GM23248 (cell line): ENCODE results near the gene TCF4. TPM values are rescaled to one million over a fixed set of nuclear protein-coding genes. Genes with fewer than 3 reads are reported as not detected.

Experiments
- DNase-seq: peaks from one replicate; pipeline ENCODE4 v3.0.0-alpha.2; 2015
- H2AFZ ChIP-seq: fragments of 200-600 bp; sonication (generic); 2 replicates; pipeline ENCODE4 v1.6.1; 2016; ENCODE audit warnings: antibody characterized with exemption
- H3F3A ChIP-seq: fragments of 200-600 bp; sonication (generic); 2 replicates; pipeline ENCODE4 v1.6.1; 2016; ENCODE audit warnings: mild to moderate bottlenecking, antibody characterized with exemption, mixed run types; ENCODE audit not compliant: insufficient read depth
- H3K27ac ChIP-seq: fragments of 200-600 bp; sonication (generic); 2 replicates; pipeline ENCODE4 v1.5.1; 2016; ENCODE audit warnings: mild to moderate bottlenecking
- H3K27me3 ChIP-seq: fragments of 200-600 bp; sonication (generic); replicated peaks from 2 replicates; pipeline ENCODE4 v1.6.1; 2016; ENCODE audit warnings: mild to moderate bottlenecking; ENCODE audit not compliant: insufficient read depth
- H3K36me3 ChIP-seq: fragments of 200-600 bp; sonication (generic); 2 replicates; pipeline ENCODE4 v1.6.1; 2016; ENCODE audit warnings: low read depth, mild to moderate bottlenecking
- H3K4me1 ChIP-seq: fragments of 200-600 bp; sonication (generic); 2 replicates; pipeline ENCODE4 v1.6.1; 2016; ENCODE audit warnings: mild to moderate bottlenecking; ENCODE audit not compliant: insufficient read depth
- H3K4me2 ChIP-seq: fragments of 200-600 bp; sonication (generic); one replicate; pipeline ENCODE4 v1.6.1; 2016; ENCODE audit warnings: mild to moderate bottlenecking; ENCODE audit not compliant: unreplicated experiment
- H3K4me3 ChIP-seq: fragments of 200-600 bp; sonication (generic); 2 replicates; pipeline ENCODE4 v1.5.1; 2016; ENCODE audit warnings: mild to moderate bottlenecking
- H3K79me2 ChIP-seq: fragments of 200-600 bp; sonication (generic); 2 replicates; pipeline ENCODE4 v1.6.1; 2016; ENCODE audit warnings: mild to moderate bottlenecking; ENCODE audit not compliant: insufficient read depth
- H3K9ac ChIP-seq: fragments of 200-600 bp; sonication (generic); 2 replicates; pipeline ENCODE4 v1.6.1; 2016; ENCODE audit warnings: mild to moderate bottlenecking
- H3K9me2 ChIP-seq: fragments of 200-600 bp; sonication (generic); 2 replicates; pipeline ENCODE4 v1.6.1; 2016; ENCODE audit warnings: mixed run types, mild to moderate bottlenecking, moderate library complexity; ENCODE audit not compliant: insufficient read depth
- H3K9me3 ChIP-seq: fragments of 200-600 bp; sonication (generic); one replicate; pipeline ENCODE4 v1.6.1; 2017; ENCODE audit warnings: low read depth
- H4K20me1 ChIP-seq: fragments of 200-600 bp; sonication (generic); 2 replicates; pipeline ENCODE4 v1.6.0; 2016; ENCODE audit not compliant: insufficient read depth
- EZH2 ChIP-seq: fragments of 200-600 bp; sonication (generic); IDR thresholded peaks from 2 replicates; pipeline ENCODE4 v1.6.1; 2018; ENCODE audit warnings: antibody characterized with exemption, mild to moderate bottlenecking; ENCODE audit not compliant: insufficient read depth, poor library complexity, severe bottlenecking
- EZH2phosphoT487 ChIP-seq: fragments of 200-600 bp; sonication (generic); IDR thresholded peaks from 2 replicates; pipeline ENCODE4 v1.6.1; 2018; ENCODE audit warnings: antibody characterized with exemption, moderate library complexity, mild to moderate bottlenecking, low read depth; ENCODE audit not compliant: insufficient read depth
- WGBS, 2 experiments: methylation state at CpG; one replicate each; pipeline ENCODE4 v1.1.6; 2015 to 2017; ENCODE audit warnings: low lambda C conversion rate in 2 of 2, low coverage in 1 of 2; ENCODE audit errors: missing lambda C conversion rate in 2 of 2; 5-methylcytosine and 5-hydroxymethylcytosine counted together
- in situ Hi-C: fragments of 300-500 bp; cut with MboI; formaldehyde crosslinking; loops from 2 replicates; pipeline ENCODE4 v1.15.0; 2020
- polyA plus RNA-seq: library from polyadenylated mRNA; unstranded; fragments of >200 nt; fragmentation: Nextera tagmentation; extraction: Ambion mirVana; gene quantifications from 2 replicates; pipeline ENCODE4 v1.2.1, GENCODE V29; 2016
- total RNA-seq: library from RNA; depleted of rRNA; stranded (reverse); fragments of >200 nt; shearing (Covaris generic); gene quantifications from 2 replicates; pipeline ENCODE4 v1.2.3, GENCODE V29; 2014

The TCF4 gene
- total and polyA plus RNA-seq, 2 experiments from 2014 or later: 54.5 to 59.3 TPM

DNA sequence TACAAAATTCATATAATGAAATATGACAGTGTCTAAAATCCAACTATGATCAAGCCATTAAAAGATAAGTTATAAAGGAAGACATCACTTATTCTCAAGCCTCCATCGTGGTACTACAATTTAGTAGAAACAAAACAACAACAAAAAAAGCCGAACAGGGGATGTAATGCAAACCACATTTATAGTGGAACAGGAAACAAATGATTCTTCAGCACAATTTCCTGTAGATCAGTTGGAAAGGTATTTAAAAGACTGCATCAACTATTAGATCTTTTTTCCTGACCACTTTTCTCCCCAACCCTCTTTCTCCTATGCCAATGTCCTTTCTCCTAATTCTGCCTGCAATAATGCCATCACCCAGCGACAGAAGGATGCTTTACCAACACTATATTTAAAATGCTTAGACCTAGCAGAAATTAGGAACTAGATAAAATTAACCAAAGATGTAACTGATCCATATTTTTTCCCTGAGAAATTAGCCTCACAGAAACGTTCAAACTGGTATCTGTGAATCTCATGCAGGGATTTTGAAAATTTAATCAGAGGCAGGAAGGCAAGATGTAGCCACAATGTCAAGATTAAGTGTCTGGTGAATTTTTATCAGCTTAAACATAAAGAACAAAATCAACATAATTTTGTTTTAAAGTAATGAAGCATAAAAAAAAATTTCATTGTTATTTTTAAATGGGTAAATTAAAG is 271.4 kb downstream of the TCF4 start:
- Histone ChIP-seq H4K20me1 (no peaks in the 10 kb centered on the region), H3K4me3 (peak overlapping the region; percentile 87), H3K27me3 (no peaks in the 10 kb centered on the region), H3K9me2 (no peaks in the 10 kb centered on the region), H3K79me2 (peaks cover 97% of the 10 kb centered on the region), H3K27ac (peak overlapping the region; percentile 94), H3K4me2 (peak overlapping the region; percentile 100), H3F3A (peaks cover 33% of the 10 kb centered on the region), H2AFZ (peak overlapping the region; percentile 29), H3K9me3 (no peaks in the 10 kb centered on the region), H3K9ac (peak overlapping the region; percentile 85), H3K36me3 (no peaks in the 10 kb centered on the region), H3K4me1 (peaks cover 52% of the 10 kb centered on the region)
- DNase-seq: peak; percentile 37
- TF ChIP-seq EZH2phosphoT487 (no peak), EZH2 (no peak)
- in situ Hi-C loops: no loop called here
- WGBS, 2 experiments: 11 to 15% methylated on average over 4 of the region's 4 CpGs

DNA sequence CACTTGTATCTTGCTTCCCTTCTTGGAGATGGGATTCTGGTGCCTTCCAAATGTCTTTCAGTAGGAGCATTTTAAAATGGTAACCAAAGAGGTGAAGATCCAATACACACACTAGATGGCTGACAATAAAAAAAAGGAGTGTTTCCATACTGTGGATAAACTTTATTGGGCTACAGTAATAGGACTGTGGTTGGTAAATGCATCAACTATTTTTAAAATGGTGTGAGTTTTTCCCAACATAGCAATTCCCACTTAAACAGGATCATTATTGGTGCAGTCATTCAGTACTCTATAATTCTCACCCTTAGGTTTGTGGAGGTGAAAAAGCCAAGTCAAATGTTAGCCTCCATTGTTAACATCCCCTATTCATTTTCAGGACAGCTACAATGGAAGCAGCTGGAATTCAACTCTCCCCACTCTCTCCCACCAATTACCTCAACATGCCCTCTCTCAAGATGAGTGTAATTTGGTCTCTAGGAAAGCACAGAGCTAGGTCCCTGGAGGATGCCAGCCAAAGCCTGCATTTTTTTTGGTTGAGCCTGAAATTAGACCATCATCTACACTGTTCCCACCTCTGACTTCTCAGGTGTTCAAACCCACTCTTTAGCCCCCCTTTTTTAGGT is 273.3 kb downstream of the TCF4 start:
- no peaks in the 10 kb centered on the region for H3K36me3 ChIP-seq
- no peaks in the 10 kb centered on the region for H4K20me1 ChIP-seq
- peaks cover 14% of the 10 kb centered on the region for H3F3A ChIP-seq
- no peak overlapping the region for H2AFZ ChIP-seq
- TF ChIP-seq EZH2phosphoT487: no peak
- TF ChIP-seq EZH2: no peak
- H3K9me3 ChIP-seq: no peaks in the 10 kb centered on the region
- no peaks in the 10 kb centered on the region for H3K9me2 ChIP-seq
- H3K27me3 ChIP-seq: no peaks in the 10 kb centered on the region
- DNase-seq: no peak
- in situ Hi-C loops: no loop called here
- no peak overlapping the region for H3K4me2 ChIP-seq
- no peak overlapping the region for H3K9ac ChIP-seq
- peaks cover 100% of the 10 kb centered on the region for H3K79me2 ChIP-seq
- H3K4me1 ChIP-seq: peaks cover 46% of the 10 kb centered on the region
- no peak overlapping the region for H3K4me3 ChIP-seq
- no peak overlapping the region for H3K27ac ChIP-seq

DNA sequence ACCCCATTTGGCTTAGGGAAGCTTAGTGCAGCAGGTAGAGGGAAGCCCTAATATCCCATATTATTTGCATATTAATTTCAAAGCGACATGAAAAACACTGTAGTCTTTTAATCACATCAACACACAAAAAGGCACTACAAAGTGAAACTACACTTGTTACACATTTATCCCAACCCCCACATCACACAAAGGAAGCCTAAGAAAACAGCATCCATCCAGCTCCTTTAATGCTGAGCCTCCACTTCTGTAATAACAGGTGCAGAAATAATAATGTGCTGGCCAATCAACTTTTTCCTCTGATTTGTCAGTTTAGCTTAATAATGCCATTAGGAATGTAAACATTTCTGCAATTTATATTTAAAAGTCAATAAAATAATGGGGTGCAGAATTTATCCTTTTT is 274.0 kb downstream of the TCF4 start:
- Histone ChIP-seq H3K27ac (no peak overlapping the region), H3K9me3 (no peaks in the 10 kb centered on the region), H3K27me3 (no peaks in the 10 kb centered on the region), H2AFZ (no peak overlapping the region), H3K4me2 (no peak overlapping the region), H3K4me3 (no peak overlapping the region), H3K36me3 (no peaks in the 10 kb centered on the region), H3K79me2 (peaks cover 100% of the 10 kb centered on the region), H3K9me2 (no peaks in the 10 kb centered on the region), H3K9ac (no peak overlapping the region), H3K4me1 (peaks cover 42% of the 10 kb centered on the region), H3F3A (peaks cover 7% of the 10 kb centered on the region), H4K20me1 (no peaks in the 10 kb centered on the region)
- WGBS, 2 experiments: 92 to 94% methylated on average over 1 of the region's 1 CpG
- TF ChIP-seq EZH2: no peak
- TF ChIP-seq EZH2phosphoT487: no peak
- in situ Hi-C loops: no loop called here
- DNase-seq: no peak

DNA sequence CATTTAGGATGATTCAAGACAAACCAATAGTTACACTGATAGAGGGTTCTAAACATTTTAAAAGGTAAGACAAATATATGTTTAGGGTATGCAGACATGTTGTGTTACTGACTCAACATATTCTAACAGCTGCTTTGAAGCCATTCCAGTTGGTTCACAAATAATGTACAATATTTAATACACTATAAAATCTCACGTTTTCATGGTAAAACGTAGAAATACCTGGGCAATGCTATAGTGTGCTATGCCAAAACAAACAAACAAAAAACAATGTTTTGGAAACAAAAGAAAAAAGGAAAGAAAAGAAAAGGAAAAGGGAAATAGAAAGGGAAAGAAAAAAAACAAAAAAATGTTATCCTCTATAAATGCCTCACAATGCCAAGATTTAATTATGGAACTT is 277.1 kb downstream of the TCF4 start:
- Histone ChIP-seq H3K79me2 (peaks cover 98% of the 10 kb centered on the region), H3K4me2 (no peak overlapping the region), H3K27ac (no peak overlapping the region), H3K4me1 (peaks cover 18% of the 10 kb centered on the region), H3K9ac (no peak overlapping the region), H3K36me3 (no peaks in the 10 kb centered on the region), H3K9me3 (no peaks in the 10 kb centered on the region), H4K20me1 (no peaks in the 10 kb centered on the region), H3K9me2 (no peaks in the 10 kb centered on the region), H3K4me3 (no peak overlapping the region), H3K27me3 (no peaks in the 10 kb centered on the region), H3F3A (no peaks in the 10 kb centered on the region), H2AFZ (no peak overlapping the region)
- in situ Hi-C loops: no loop called here
- WGBS, 2 experiments: 33 to 49% methylated on average over 2 of the region's 2 CpGs
- no peak for DNase-seq
- TF ChIP-seq EZH2phosphoT487 (no peak), EZH2 (no peak)
